GM19193 (cell line): ENCODE data around the gene MAML3.

Experiments
- POLR2A ChIP-seq: IDR thresholded peaks from 4 replicates; pipeline ENCODE4 v1.6.1; 2011; ENCODE audit not compliant: insufficient read depth, insufficient read length; ENCODE audit errors: extremely low read depth

Gene MAML3

GRCh38 chr4:139764182-139764581, 389.8 kb downstream of the MAML3 start:
- no peak for TF ChIP-seq POLR2A

- no peak for TF ChIP-seq POLR2A
Measured at GRCh38 chr4:139763672-139764071, 390.3 kb downstream of the MAML3 start.

- no peak for TF ChIP-seq POLR2A
Measured at GRCh38 chr4:139763205-139763604, 390.8 kb downstream of the MAML3 start.

GRCh38 chr4:139762720-139763119, 391.3 kb downstream of the MAML3 start:
- no peak for TF ChIP-seq POLR2A

- no peak for TF ChIP-seq POLR2A
Measured at GRCh38 chr4:139761461-139761860, 392.5 kb downstream of the MAML3 start.

DNA sequence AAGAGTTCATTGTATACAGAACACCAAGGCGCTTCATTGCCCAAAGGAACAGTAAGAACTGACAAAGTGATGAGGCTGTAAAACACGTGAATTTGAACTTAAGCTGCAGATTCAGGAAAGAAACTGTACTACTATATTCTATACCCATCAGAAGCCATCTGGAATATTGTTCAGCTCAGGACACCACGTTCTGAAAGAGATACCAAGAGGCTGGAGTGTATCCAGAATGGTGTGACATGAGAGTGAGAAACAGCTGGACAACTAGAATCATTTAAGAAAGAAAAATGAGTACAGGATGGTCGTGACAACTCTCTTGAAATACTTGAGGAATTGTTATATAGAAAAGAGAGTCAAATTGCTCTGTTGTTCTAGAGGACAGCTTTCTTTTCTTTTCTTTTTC, 393.4 kb downstream of the MAML3 start:
- TF ChIP-seq POLR2A = no peak

- no peak for TF ChIP-seq POLR2A
Measured at GRCh38 chr4:139759097-139759496, 394.9 kb downstream of the MAML3 start.

- TF ChIP-seq POLR2A = no peak
Measured at GRCh38 chr4:139756391-139757180, 397.4 kb downstream of the MAML3 start.

DNA sequence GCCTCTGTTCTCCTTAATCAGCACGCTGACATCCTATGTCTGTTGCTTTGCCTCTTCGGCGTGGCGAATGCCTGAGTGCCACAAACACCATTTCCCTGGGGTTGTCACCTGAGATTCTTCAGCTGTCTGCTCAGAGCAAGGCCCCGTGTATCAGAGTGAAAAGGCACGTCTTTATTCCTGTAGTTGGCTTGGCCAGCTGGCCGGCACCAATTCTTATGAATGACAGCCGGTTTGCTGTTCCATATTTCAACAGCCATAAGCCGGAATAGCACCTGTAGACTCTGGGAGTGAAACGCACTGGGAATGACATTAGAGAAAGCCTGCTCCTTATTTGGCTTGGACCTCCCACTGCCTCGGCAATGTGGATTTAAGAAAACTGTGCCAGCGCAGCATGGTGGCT, 399.0 kb downstream of the MAML3 start:
- TF ChIP-seq POLR2A = no peak

GRCh38 chr4:139753686-139754085, 400.3 kb downstream of the MAML3 start:
- no peak for TF ChIP-seq POLR2A

DNA sequence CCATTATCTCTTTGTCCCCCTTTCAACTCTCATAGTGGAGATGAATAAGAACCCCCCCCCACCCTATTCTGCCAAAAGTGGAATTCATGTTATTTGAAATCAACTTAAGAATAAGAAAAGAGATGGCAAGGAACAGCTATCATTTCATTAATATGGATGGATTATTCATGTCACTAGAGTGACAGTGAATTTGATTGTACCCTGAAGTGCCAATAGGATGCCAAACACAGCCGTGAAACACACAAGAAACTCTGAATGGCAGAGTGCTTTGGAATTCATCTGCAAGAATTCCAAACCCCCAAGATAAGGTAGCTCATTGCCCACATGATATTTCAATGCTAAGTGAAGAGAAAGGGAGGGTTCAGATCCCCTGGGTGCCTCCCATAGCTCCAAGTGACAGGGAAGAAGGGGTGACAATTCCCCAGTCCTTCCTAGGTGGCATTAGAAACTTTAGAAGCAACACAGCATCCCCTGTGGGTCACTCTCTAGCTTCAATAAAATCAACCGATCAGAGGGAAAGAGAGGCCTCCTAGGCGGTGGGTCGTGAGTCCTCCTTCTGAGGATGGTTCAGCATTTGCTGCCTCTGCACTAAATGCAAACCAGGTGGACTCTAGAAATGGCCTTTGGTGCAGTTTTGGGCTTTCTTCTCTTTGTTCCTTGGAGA, 404.0 kb downstream of the MAML3 start:
- TF ChIP-seq POLR2A = no peak

- TF ChIP-seq POLR2A = no peak
Measured at GRCh38 chr4:139749338-139749737, 404.6 kb downstream of the MAML3 start.

GRCh38 chr4:139746431-139747171, 407.4 kb downstream of the MAML3 start:
- no peak for TF ChIP-seq POLR2A

DNA sequence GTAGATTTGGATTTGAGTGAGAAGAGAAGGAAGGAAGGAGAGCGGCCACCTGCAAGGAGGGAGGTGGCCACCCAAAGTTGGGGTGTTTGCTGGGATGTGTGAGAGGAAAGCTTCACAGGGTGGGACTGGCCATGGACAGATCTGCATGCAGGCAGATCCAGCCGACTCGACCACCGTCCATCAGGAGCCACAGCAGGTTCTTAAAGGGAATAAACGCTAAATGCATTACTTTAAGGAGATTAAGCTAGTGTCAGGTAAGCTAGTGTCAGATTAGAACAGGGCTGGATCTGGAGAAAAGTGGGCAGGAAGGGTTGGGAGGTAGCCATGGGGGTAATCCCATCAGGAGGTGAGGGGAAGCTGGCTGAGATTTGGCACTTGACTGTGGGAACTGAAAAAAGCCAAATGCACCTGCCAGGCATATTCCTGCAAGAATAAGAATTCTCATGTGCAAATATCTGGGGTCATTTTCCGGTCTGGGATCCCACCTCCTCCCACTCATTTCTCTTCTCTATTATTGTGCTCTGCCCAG, 408.8 kb downstream of the MAML3 start:
- TF ChIP-seq POLR2A = no peak

GRCh38 chr4:139744232-139744631, 409.8 kb downstream of the MAML3 start:
- TF ChIP-seq POLR2A = no peak
